Upper lobe of right lung (tissue), 1 donor: Measurements from ENCODE around the gene ANAPC5. TPM values are rescaled to one million over a fixed set of nuclear protein-coding genes. Genes with fewer than 3 reads are reported as not detected.
"Not testable (repeated sequence)": the region's sequence is repeated elsewhere in the genome, so short reads cannot be mapped to it uniquely, and the experiment has no call there.

Experiments used
- ATAC-seq: fragments of 200-7000 bp; cut with Tn5 transposase; one replicate; pipeline ENCODE4 v1.9.1; 2020; ENCODE audit warnings: mild to moderate bottlenecking, moderate library complexity
- DNase-seq: peaks from one replicate; pipeline ENCODE4 v3.0.0-alpha.2; 2020
- H3K27ac ChIP-seq: fragments of 200-600 bp; one replicate; pipeline ENCODE4 v1.8.0; 2022
- H3K27me3 ChIP-seq: fragments of 200-600 bp; one replicate; pipeline ENCODE4 v1.8.0; 2022; ENCODE audit warnings: mild to moderate bottlenecking
- H3K36me3 ChIP-seq: fragments of 200-600 bp; one replicate; pipeline ENCODE4 v1.8.0; 2022
- H3K4me1 ChIP-seq: fragments of 200-600 bp; one replicate; pipeline ENCODE4 v1.8.0; 2022
- H3K4me3 ChIP-seq: fragments of 200-600 bp; one replicate; pipeline ENCODE4 v1.8.0; 2022; ENCODE audit warnings: mild to moderate bottlenecking
- H3K9me3 ChIP-seq: fragments of 200-600 bp; one replicate; pipeline ENCODE4 v1.8.0; 2022
- CTCF ChIP-seq: fragments of 200-600 bp; IDR thresholded peaks from one replicate; pipeline ENCODE4 v1.8.0; 2022; ENCODE audit warnings: antibody characterized with exemption
- intact Hi-C: fragments of 100-400 bp; cut with DNase I; formaldehyde crosslinking; loops from one replicate; pipeline ENCODE4 v1.11.0; 2022
- total RNA-seq: library from RNA; stranded (reverse); fragmentation: NEBNext Ultra II Directional; extraction: Animal tissue kit (Norgen Biotek cat#: 25700); gene quantifications from one replicate; pipeline ENCODE4 v1.2.1, GENCODE V29; 2021
- donor health status: DM: no; HTN: yes; CAD: no; lungs with severe emphysema.

The ANAPC5 gene
- total RNA-seq, 1 donor from 2014 or later: 83.8 TPM

GRCh38 chr12:121284551-121285390, 67.4 kb downstream of the ANAPC5 start:
- peaks cover 28% of the 10 kb centered on the region for H3K4me1 ChIP-seq
- H3K36me3 ChIP-seq: no peaks in the 10 kb centered on the region
- no peaks in the 10 kb centered on the region for H3K27me3 ChIP-seq
- H3K4me3 ChIP-seq: no peak overlapping the region
- peak; percentile 13 for ATAC-seq
- DNase-seq: no peak
- intact Hi-C loops: no loop called here
- H3K9me3 ChIP-seq: no peaks in the 10 kb centered on the region
- no peak for TF ChIP-seq CTCF
- peak overlapping the region; percentile 24 for H3K27ac ChIP-seq

- intact Hi-C loops: no loop called here
These were observed 68.4 kb downstream of the ANAPC5 start for GRCh38 chr12:121283841-121284240.

GRCh38 chr12:121283388-121283787, 68.8 kb downstream of the ANAPC5 start:
- peaks cover 32% of the 10 kb centered on the region for H3K4me1 ChIP-seq
- no peak for TF ChIP-seq CTCF
- H3K27ac ChIP-seq: no peak overlapping the region
- H3K36me3 ChIP-seq: no peaks in the 10 kb centered on the region
- no peak for DNase-seq
- no peaks in the 10 kb centered on the region for H3K9me3 ChIP-seq
- no peak overlapping the region for H3K4me3 ChIP-seq
- no peaks in the 10 kb centered on the region for H3K27me3 ChIP-seq
- intact Hi-C loops: no loop called here
- no peak for ATAC-seq

More at GRCh38 chr12:121283841-121284240, 68.4 kb downstream of the ANAPC5 start:
- H3K9me3 ChIP-seq: no peaks in the 10 kb centered on the region
- DNase-seq: no peak
- no peak for ATAC-seq
- TF ChIP-seq CTCF: no peak
- peak overlapping the region; percentile 13 for H3K27ac ChIP-seq
- no peak overlapping the region for H3K4me3 ChIP-seq
- peaks cover 31% of the 10 kb centered on the region for H3K4me1 ChIP-seq
- H3K27me3 ChIP-seq: no peaks in the 10 kb centered on the region
- no peaks in the 10 kb centered on the region for H3K36me3 ChIP-seq

- H3K4me3 ChIP-seq, H3K27ac ChIP-seq, intact Hi-C loops, H3K9me3 ChIP-seq, DNase-seq, H3K27me3 ChIP-seq, H3K36me3 ChIP-seq, ATAC-seq: not testable (repeated sequence)
- peaks cover 28% of the 10 kb centered on the region for H3K4me1 ChIP-seq
These were observed 69.3 kb downstream of the ANAPC5 start for GRCh38 chr12:121282910-121283309.

GRCh38 chr12:121282072-121282742, 70.0 kb downstream of the ANAPC5 start:
- intact Hi-C loops: no loop called here
- Histone ChIP-seq H3K27me3 (no peaks in the 10 kb centered on the region), H3K9me3 (no peaks in the 10 kb centered on the region), H3K27ac (no peak overlapping the region), H3K36me3 (no peaks in the 10 kb centered on the region), H3K4me1 (peaks cover 27% of the 10 kb centered on the region), H3K4me3 (no peak overlapping the region)
- TF ChIP-seq CTCF: no peak
- DNase-seq: no peak
- no peak for ATAC-seq

- H3K9me3 ChIP-seq, H3K36me3 ChIP-seq, H3K27ac ChIP-seq, DNase-seq, intact Hi-C loops, H3K27me3 ChIP-seq, ATAC-seq, H3K4me3 ChIP-seq: not testable (repeated sequence)
- H3K4me1 ChIP-seq: peaks cover 33% of the 10 kb centered on the region
These were observed 71.1 kb downstream of the ANAPC5 start for GRCh38 chr12:121281116-121281515.

GRCh38 chr12:121280531-121280930, 71.7 kb downstream of the ANAPC5 start:
- H3K27ac ChIP-seq, H3K9me3 ChIP-seq, H3K36me3 ChIP-seq, ATAC-seq, intact Hi-C loops, H3K27me3 ChIP-seq, DNase-seq, H3K4me3 ChIP-seq: not testable (repeated sequence)
- H3K4me1 ChIP-seq: peaks cover 33% of the 10 kb centered on the region
